SK-N-SH treated with all-trans-retinoic acid at 6 μM for 48 hours (cell line): Measurements from ENCODE around the gene CNEP1R1.

Source experiments
- GLIS3 ChIP-seq: fragments of 250-450 bp; sonication (Bioruptor Pico); IDR thresholded peaks from 2 replicates; pipeline ENCODE4 v1.5.0; 2020; ENCODE audit warnings: mild to moderate bottlenecking, moderate library complexity
- PATZ1 ChIP-seq: fragments of 250-450 bp; sonication (Bioruptor Pico); IDR thresholded peaks from 2 replicates; pipeline ENCODE4 v1.8.0; 2020; ENCODE audit warnings: mild to moderate bottlenecking, moderate library complexity, borderline replicate concordance
- PPARA ChIP-seq: fragments of 250-450 bp; sonication (Bioruptor Pico); IDR thresholded peaks from 2 replicates; pipeline ENCODE4 v1.5.0; 2020; ENCODE audit warnings: mild to moderate bottlenecking, borderline replicate concordance
- RARB ChIP-seq: fragments of 250-450 bp; sonication (Bioruptor Pico); IDR thresholded peaks from 2 replicates; pipeline ENCODE4 v1.8.0; 2021; ENCODE audit warnings: mild to moderate bottlenecking, moderate library complexity
- TCF4 ChIP-seq: fragments of 250-450 bp; sonication (Bioruptor Pico); IDR thresholded peaks from 2 replicates; pipeline ENCODE4 v1.8.0; 2021; ENCODE audit warnings: mild to moderate bottlenecking, moderate library complexity, borderline replicate concordance
- TSHZ2 ChIP-seq: fragments of 250-450 bp; sonication (Bioruptor Pico); IDR thresholded peaks from 2 replicates; pipeline ENCODE4 v1.5.0; 2020; ENCODE audit warnings: mild to moderate bottlenecking, moderate library complexity
- ZFP3 ChIP-seq: fragments of 250-450 bp; sonication (Bioruptor Pico); IDR thresholded peaks from 2 replicates; pipeline ENCODE4 v1.5.0; 2020; ENCODE audit warnings: mild to moderate bottlenecking, moderate library complexity
- ZNF565 ChIP-seq: fragments of 450-650 bp; formaldehyde crosslinking; conservative IDR thresholded peaks from 2 replicates; pipeline ENCODE4 v1.5.0; 2020; ENCODE audit warnings: low read depth, mild to moderate bottlenecking, moderate library complexity

GRCh38 chr16:50002190-50002589, 22.8 kb upstream of the CNEP1R1 start:
- TF ChIP-seq TSHZ2 = no peak
- TF ChIP-seq PPARA (CRISPR knock-in tag) = no peak
- TF ChIP-seq ZFP3 (CRISPR knock-in tag) = no peak
- TF ChIP-seq TCF4 = no peak
- TF ChIP-seq RARB = no peak
- TF ChIP-seq PATZ1 = no peak
- no peak for TF ChIP-seq GLIS3 (CRISPR knock-in tag)
- no peak for TF ChIP-seq ZNF565
